ENCODE measurements around the gene SVOPL.

- TF ChIP-seq, protein P1, sequence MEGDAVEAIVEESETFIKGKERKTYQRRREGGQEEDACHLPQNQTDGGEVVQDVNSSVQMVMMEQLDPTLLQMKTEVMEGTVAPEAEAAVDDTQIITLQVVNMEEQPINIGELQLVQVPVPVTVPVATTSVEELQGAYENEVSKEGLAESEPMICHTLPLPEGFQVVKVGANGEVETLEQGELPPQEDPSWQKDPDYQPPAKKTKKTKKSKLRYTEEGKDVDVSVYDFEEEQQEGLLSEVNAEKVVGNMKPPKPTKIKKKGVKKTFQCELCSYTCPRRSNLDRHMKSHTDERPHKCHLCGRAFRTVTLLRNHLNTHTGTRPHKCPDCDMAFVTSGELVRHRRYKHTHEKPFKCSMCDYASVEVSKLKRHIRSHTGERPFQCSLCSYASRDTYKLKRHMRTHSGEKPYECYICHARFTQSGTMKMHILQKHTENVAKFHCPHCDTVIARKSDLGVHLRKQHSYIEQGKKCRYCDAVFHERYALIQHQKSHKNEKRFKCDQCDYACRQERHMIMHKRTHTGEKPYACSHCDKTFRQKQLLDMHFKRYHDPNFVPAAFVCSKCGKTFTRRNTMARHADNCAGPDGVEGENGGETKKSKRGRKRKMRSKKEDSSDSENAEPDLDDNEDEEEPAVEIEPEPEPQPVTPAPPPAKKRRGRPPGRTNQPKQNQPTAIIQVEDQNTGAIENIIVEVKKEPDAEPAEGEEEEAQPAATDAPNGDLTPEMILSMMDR (IDR thresholded peaks at IDR 0.05): no peak
- no peak for TF ChIP-seq POLR2A (IDR thresholded peaks at IDR 0.05)
These were observed 136.8 kb downstream of the SVOPL start for GRCh38 chr7:138564365-138564764.

Measured in heart left ventricle (tissue), 13 donors.